Measurements from ENCODE around the gene HNRNPH3.

HNRNPH3 gene

GRCh38 chr10:68334672-68335467, 3.0 kb downstream of the HNRNPH3 start:
- ATAC-seq = no peak
- TF ChIP-seq, protein P1, sequence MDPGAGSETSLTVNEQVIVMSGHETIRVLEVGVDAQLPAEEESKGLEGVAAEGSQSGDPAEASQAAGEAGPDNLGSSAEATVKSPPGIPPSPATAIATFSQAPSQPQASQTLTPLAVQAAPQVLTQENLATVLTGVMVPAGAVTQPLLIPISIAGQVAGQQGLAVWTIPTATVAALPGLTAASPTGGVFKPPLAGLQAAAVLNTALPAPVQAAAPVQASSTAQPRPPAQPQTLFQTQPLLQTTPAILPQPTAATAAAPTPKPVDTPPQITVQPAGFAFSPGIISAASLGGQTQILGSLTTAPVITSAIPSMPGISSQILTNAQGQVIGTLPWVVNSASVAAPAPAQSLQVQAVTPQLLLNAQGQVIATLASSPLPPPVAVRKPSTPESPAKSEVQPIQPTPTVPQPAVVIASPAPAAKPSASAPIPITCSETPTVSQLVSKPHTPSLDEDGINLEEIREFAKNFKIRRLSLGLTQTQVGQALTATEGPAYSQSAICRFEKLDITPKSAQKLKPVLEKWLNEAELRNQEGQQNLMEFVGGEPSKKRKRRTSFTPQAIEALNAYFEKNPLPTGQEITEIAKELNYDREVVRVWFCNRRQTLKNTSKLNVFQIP (CRISPR knock-in tag; IDR thresholded peaks at IDR 0.05; ENCODE audit: borderline replicate concordance, low read depth) = no peak
- TF ChIP-seq BACH2 (CRISPR knock-in tag; IDR thresholded peaks at IDR 0.05; ENCODE audit: borderline replicate concordance) (no peak), ZFP3 (CRISPR knock-in tag; IDR thresholded peaks at IDR 0.05) (no peak), ZC3H10 (CRISPR knock-in tag; IDR thresholded peaks at IDR 0.05) (no peak), ZNF565 (CRISPR knock-in tag; conservative IDR thresholded peaks at IDR 0.05; ENCODE audit: low read depth) (no peak), ZNF70 (CRISPR knock-in tag; IDR thresholded peaks at IDR 0.05) (no peak), ARNTL (CRISPR knock-in tag; IDR thresholded peaks at IDR 0.05; ENCODE audit: borderline replicate concordance, low read depth) (no peak), CREB5 (CRISPR knock-in tag; IDR thresholded peaks at IDR 0.05; ENCODE audit: low read depth) (no peak)
- TF ChIP-seq, protein P2, sequence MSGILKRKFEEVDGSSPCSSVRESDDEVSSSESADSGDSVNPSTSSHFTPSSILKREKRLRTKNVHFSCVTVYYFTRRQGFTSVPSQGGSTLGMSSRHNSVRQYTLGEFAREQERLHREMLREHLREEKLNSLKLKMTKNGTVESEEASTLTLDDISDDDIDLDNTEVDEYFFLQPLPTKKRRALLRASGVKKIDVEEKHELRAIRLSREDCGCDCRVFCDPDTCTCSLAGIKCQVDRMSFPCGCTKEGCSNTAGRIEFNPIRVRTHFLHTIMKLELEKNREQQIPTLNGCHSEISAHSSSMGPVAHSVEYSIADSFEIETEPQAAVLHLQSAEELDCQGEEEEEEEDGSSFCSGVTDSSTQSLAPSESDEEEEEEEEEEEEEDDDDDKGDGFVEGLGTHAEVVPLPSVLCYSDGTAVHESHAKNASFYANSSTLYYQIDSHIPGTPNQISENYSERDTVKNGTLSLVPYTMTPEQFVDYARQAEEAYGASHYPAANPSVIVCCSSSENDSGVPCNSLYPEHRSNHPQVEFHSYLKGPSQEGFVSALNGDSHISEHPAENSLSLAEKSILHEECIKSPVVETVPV (CRISPR knock-in tag; IDR thresholded peaks at IDR 0.05) = no peak

GRCh38 chr10:68336754-68337351, 5.0 kb downstream of the HNRNPH3 start:
- no peak for ATAC-seq
- no peak for TF ChIP-seq ZFP3 (CRISPR knock-in tag; IDR thresholded peaks at IDR 0.05)
- TF ChIP-seq ARNTL (CRISPR knock-in tag; IDR thresholded peaks at IDR 0.05; ENCODE audit: borderline replicate concordance, low read depth) = no peak
- TF ChIP-seq PATZ1 (CRISPR knock-in tag; IDR thresholded peaks at IDR 0.05; ENCODE audit: borderline replicate concordance) = no peak
- TF ChIP-seq, protein P2 (CRISPR knock-in tag; IDR thresholded peaks at IDR 0.05) = no peak
- TF ChIP-seq RARB (CRISPR knock-in tag; IDR thresholded peaks at IDR 0.05) = no peak
- no peak for TF ChIP-seq ZNF70 (CRISPR knock-in tag; IDR thresholded peaks at IDR 0.05)
- TF ChIP-seq CREB5 (CRISPR knock-in tag; IDR thresholded peaks at IDR 0.05; ENCODE audit: low read depth) = no peak
- TF ChIP-seq TOX (CRISPR knock-in tag; IDR thresholded peaks at IDR 0.05; ENCODE audit: borderline replicate concordance) = no peak

- ATAC-seq = no peak
- TF ChIP-seq CSDC2 (CRISPR knock-in tag; IDR thresholded peaks at IDR 0.05) (no peak), SNAI2 (CRISPR knock-in tag; IDR thresholded peaks at IDR 0.05) (no peak)
Measured at GRCh38 chr10:68340358-68341080, 8.7 kb downstream of the HNRNPH3 start.
